Colonic mucosa (tissue), 4 donors: Measurements from ENCODE around the gene PLEK. TPM values are rescaled to one million over a fixed set of nuclear protein-coding genes. Genes with fewer than 3 reads are reported as not detected.

ENCODE experiments used
- DNase-seq: peaks from one replicate; pipeline ENCODE4 v3.0.0-alpha.2; 2020
- H3K27ac ChIP-seq: fragments of 200-600 bp; one replicate; pipeline ENCODE4 v1.8.0; 2021
- H3K27me3 ChIP-seq: fragments of 200-600 bp; one replicate; pipeline ENCODE4 v1.8.0; 2021
- H3K36me3 ChIP-seq: fragments of 200-600 bp; one replicate; pipeline ENCODE4 v1.8.0; 2021
- H3K4me1 ChIP-seq: fragments of 200-600 bp; one replicate; pipeline ENCODE4 v1.8.0; 2021; ENCODE audit warnings: mild to moderate bottlenecking
- H3K4me3 ChIP-seq: fragments of 200-600 bp; one replicate; pipeline ENCODE4 v1.8.0; 2021
- H3K9ac ChIP-seq, 2 donors: one replicate each; pipeline ENCODE4 v1.7.0; 2013; ENCODE audit warnings: control low read depth in 2 of 2, low read depth in 2 of 2, low read length in 2 of 2
- H3K9me3 ChIP-seq: fragments of 200-600 bp; one replicate; pipeline ENCODE4 v1.8.0; 2021
- intact Hi-C: fragments of 100-400 bp; cut with DNase I; formaldehyde crosslinking; loops from one replicate; pipeline ENCODE4 v1.14.1; 2022
- total RNA-seq, 2 donors: library from RNA; stranded (reverse); fragmentation: NEBNext Ultra II Directional in 1 of 2; extraction: Animal tissue kit (Norgen Biotek cat#: 25700) in 1 of 2; gene quantifications; one replicate each; pipeline ENCODE4 v1.2.1, GENCODE V29; 2021
- TF ChIP-seq, protein P1 (sequence below): fragments of 200-600 bp; IDR thresholded peaks from one replicate; pipeline ENCODE4 v1.8.0; 2022; ENCODE audit warnings: antibody characterized with exemption, mild to moderate bottlenecking
- donor health status: healthy.
- donor health status: DM: no; HTN: no; CAD: no.
- donor health status: DM: no; HTN: no; CAD: no.

The PLEK gene
- total RNA-seq, 2 donors from 2014 or later, result 2.6 to 5.1 TPM

DNA sequence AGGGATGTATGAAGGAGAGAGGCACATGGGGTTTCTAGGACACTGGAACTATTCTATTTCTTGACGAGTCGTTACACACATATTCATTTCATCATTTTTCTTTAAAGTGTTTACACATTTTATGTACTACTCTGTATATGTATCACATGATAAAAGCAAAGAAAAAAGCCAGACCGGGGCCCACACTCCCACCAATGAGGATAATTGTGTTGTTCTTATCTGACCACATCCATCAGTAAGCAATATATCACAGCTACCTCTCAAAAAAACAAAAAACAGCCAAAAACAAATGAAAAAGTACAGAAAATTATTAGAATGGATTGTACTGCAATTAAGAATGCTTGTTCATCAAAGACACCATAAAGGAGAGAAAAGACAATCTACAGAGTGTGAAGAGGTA is 31.2 kb upstream of the PLEK start:
- TF ChIP-seq, protein P1, sequence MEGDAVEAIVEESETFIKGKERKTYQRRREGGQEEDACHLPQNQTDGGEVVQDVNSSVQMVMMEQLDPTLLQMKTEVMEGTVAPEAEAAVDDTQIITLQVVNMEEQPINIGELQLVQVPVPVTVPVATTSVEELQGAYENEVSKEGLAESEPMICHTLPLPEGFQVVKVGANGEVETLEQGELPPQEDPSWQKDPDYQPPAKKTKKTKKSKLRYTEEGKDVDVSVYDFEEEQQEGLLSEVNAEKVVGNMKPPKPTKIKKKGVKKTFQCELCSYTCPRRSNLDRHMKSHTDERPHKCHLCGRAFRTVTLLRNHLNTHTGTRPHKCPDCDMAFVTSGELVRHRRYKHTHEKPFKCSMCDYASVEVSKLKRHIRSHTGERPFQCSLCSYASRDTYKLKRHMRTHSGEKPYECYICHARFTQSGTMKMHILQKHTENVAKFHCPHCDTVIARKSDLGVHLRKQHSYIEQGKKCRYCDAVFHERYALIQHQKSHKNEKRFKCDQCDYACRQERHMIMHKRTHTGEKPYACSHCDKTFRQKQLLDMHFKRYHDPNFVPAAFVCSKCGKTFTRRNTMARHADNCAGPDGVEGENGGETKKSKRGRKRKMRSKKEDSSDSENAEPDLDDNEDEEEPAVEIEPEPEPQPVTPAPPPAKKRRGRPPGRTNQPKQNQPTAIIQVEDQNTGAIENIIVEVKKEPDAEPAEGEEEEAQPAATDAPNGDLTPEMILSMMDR, result no peak
- Histone ChIP-seq H3K4me1 (no peaks in the 10 kb centered on the region), H3K27me3 (no peaks in the 10 kb centered on the region), H3K36me3 (no peaks in the 10 kb centered on the region), H3K27ac (no peak overlapping the region), H3K9me3 (no peaks in the 10 kb centered on the region), H3K4me3 (no peak overlapping the region), H3K9ac (no peak overlapping the region)
- intact Hi-C loops, result no loop called here
- no peak for DNase-seq

DNA sequence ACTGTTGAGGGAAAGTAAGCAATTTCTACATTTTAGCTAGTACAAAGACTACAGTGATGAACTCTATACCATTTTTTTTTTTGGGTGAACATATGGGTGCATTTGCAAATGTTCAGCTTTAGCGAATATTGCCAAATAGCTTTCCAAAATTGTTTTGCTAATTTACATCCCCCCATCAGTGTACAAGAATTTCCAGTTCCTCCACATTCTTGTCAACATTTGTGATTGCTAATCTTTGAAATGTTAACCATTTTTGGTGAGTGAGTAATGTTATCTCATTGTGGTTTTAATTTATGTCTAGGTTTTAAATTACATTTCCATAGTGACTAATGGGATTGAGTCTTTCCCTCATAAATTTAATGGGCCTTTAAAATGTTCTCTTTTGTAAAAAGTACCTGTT is 28.9 kb upstream of the PLEK start:
- no peaks in the 10 kb centered on the region for H3K27me3 ChIP-seq

DNA sequence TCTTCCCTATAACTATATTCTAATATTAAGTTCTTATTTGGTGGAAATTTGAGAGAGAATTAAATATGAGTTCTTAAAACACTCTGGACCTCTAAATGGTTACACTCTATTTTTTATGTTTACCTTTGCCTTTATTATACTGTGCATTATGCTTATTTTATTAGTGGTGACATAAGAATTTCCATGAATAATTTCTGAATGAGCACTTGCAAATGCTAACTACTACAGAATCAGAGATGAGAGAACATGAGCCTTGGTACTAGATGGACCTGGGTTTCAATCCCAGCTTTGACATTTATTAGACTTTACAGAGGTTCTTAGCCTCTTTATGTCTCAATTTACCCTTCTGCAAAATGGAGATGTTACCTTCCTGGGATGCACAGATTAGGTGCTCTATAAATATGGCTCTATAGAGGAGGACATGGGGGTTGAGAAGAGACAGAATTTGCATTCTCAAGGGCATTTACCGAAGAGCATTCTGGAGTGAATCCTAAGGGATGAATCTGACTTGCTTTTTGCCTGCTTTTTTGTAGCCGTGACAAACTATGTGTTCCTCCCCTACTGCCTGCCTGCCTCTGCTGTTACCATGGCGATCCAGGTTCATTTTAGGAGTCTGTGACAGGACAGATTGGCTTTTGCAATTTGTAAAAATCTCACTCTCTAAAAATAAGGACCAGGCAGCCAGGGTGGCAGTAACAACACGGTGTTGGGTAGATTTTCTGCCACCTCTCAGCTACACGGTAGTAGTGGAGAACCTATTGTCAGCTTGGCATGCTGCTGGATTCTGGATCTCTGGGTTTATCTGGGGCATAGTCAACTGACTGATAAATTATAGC is 24.6 kb upstream of the PLEK start:
- TF ChIP-seq, protein P1, result no peak
- H3K27ac ChIP-seq, result no peak overlapping the region
- no peak overlapping the region for H3K9ac ChIP-seq
- no peaks in the 10 kb centered on the region for H3K9me3 ChIP-seq
- intact Hi-C loops, result no loop called here
- H3K4me1 ChIP-seq, result no peaks in the 10 kb centered on the region
- DNase-seq, result no peak
- no peaks in the 10 kb centered on the region for H3K36me3 ChIP-seq
- H3K27me3 ChIP-seq, result no peaks in the 10 kb centered on the region
- H3K4me3 ChIP-seq, result no peak overlapping the region

More for the DNA sequence above, 28.9 kb upstream of the PLEK start:
- Histone ChIP-seq H3K4me1 (no peaks in the 10 kb centered on the region), H3K36me3 (no peaks in the 10 kb centered on the region), H3K9me3 (no peaks in the 10 kb centered on the region), H3K27ac (no peak overlapping the region), H3K4me3 (no peak overlapping the region), H3K9ac (no peak overlapping the region)
- TF ChIP-seq, protein P1, result no peak
- intact Hi-C loops, result no loop called here
- no peak for DNase-seq

DNA sequence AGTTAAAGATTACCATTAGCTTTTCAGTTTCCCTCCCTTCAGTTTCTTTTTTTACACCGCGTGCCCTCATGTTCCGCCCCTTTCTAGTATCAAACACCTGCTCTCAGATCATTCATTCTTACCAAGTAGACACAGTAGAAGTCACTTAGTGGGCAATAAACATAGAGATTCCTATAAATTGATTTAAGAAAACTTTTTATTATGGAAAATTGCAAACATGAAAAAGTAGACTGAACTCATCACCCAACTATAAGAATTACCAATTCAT is 24.1 kb upstream of the PLEK start:
- DNase-seq, result no peak
- Histone ChIP-seq H3K27ac (no peak overlapping the region), H3K27me3 (no peaks in the 10 kb centered on the region), H3K4me3 (no peak overlapping the region), H3K9me3 (no peaks in the 10 kb centered on the region), H3K9ac (no peak overlapping the region), H3K36me3 (no peaks in the 10 kb centered on the region), H3K4me1 (no peaks in the 10 kb centered on the region)
- intact Hi-C loops, result no loop called here
- TF ChIP-seq, protein P1, result no peak

DNA sequence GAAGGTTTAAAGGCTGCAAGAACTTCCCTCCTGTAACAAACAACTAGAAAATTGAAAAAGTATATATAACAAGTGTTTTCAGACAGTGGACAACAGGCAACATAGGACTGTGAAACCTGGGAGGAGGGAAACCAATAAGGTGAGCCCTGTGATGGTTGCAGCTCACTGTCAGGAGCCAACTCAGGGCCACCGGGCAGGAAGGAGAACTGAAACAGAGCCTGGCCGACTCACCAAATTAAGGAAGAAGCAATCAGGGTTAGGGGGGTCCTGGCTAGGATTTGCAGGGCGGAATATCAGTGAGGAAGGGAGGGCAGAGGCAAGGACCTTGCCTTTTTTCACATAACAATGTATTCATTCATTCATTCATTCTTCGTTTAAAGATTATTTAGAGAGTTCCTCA is 23.5 kb upstream of the PLEK start:
- H3K4me1 ChIP-seq, result no peaks in the 10 kb centered on the region
- intact Hi-C loops, result no loop called here
- DNase-seq, result no peak
- H3K4me3 ChIP-seq, result no peak overlapping the region
- H3K27ac ChIP-seq, result no peak overlapping the region
- no peaks in the 10 kb centered on the region for H3K27me3 ChIP-seq
- TF ChIP-seq, protein P1, result no peak
- H3K36me3 ChIP-seq, result no peaks in the 10 kb centered on the region
- H3K9ac ChIP-seq, result no peak overlapping the region
- H3K9me3 ChIP-seq, result no peaks in the 10 kb centered on the region
